OCI-LY1 (cell line): ENCODE results near the gene FOXP3.

ENCODE experiments used
- EZH2 ChIP-seq: fragments of 200-600 bp; sonication (generic), shearing (Covaris generic); IDR thresholded peaks from 2 replicates; pipeline ENCODE4 v1.8.0; 2017; ENCODE audit warnings: borderline replicate concordance, mixed run types, mild to moderate bottlenecking, antibody characterized with exemption, low read length, moderate library complexity, mixed read lengths
- TF ChIP-seq, protein P1 (sequence below): fragments of 200-600 bp; sonication (generic), shearing (Covaris generic); IDR thresholded peaks from 2 replicates; pipeline ENCODE4 v1.5.1; 2017; ENCODE audit warnings: mild to moderate bottlenecking, antibody characterized with exemption, low read length, moderate library complexity, mixed read lengths

DNA sequence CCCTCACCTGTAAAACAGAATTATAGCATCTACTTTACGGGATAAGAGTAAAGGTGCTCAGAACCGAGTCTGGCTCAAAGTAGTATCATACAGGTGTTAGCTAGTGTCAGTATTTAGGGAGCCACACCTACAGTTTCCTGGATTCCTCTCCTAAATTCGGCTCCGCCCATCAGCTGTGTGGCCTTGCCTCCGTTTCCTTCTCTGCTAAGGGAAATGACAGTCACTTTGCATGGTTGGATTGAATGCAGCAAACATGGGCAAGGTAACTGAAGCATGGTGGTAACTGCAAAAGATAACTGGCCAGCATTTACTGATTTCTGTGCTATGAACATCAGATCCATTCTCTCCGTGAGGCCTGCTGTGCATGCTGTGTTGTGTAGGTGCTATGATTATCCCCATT lies 7.9 kb upstream of the FOXP3 start:
- TF ChIP-seq, protein P1, sequence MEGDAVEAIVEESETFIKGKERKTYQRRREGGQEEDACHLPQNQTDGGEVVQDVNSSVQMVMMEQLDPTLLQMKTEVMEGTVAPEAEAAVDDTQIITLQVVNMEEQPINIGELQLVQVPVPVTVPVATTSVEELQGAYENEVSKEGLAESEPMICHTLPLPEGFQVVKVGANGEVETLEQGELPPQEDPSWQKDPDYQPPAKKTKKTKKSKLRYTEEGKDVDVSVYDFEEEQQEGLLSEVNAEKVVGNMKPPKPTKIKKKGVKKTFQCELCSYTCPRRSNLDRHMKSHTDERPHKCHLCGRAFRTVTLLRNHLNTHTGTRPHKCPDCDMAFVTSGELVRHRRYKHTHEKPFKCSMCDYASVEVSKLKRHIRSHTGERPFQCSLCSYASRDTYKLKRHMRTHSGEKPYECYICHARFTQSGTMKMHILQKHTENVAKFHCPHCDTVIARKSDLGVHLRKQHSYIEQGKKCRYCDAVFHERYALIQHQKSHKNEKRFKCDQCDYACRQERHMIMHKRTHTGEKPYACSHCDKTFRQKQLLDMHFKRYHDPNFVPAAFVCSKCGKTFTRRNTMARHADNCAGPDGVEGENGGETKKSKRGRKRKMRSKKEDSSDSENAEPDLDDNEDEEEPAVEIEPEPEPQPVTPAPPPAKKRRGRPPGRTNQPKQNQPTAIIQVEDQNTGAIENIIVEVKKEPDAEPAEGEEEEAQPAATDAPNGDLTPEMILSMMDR, result no peak
- no peak for TF ChIP-seq EZH2
